Stomach (tissue), 9 donors: ENCODE data around the gene CRIP2. TPM values are rescaled to one million over a fixed set of nuclear protein-coding genes. Genes with fewer than 3 reads are reported as not detected.
A peak's percentile ranks its signal among the peaks of the same experiment; 100 is the strongest.

Source experiments
- DNase-seq, 2 donors: peaks; one replicate each; pipeline versions ENCODE4 v3.0.0 to v3.0.0-alpha.2; 2013 to 2019
- H3K27ac ChIP-seq, 5 donors: fragments of 200-600 bp in 4 of 5; sonication (generic) in 4 of 5; one replicate each; pipeline ENCODE4 v1.5.1; 2013 to 2019; ENCODE audit warnings: mild to moderate bottlenecking in 1 of 5, moderate library complexity in 1 of 5
- H3K27me3 ChIP-seq, 3 donors: fragments of 200-600 bp; sonication (generic); one replicate each; pipeline ENCODE4 v1.5.1; 2017 to 2019; ENCODE audit warnings: mixed run types in 1 of 3
- H3K36me3 ChIP-seq, 4 donors: fragments of 200-600 bp; sonication (generic); 1 replicate in 3 of 4; 2 replicates in 1 of 4; pipeline ENCODE4 v1.5.1; 2016 to 2019
- H3K4me1 ChIP-seq, 4 donors: fragments of 200-600 bp; sonication (generic); one replicate each; pipeline ENCODE4 v1.5.1; 2016 to 2019
- H3K4me3 ChIP-seq, 4 donors: fragments of 200-600 bp; sonication (generic) in 3 of 4; one replicate each; pipeline ENCODE4 v1.5.1; 2016 to 2019; ENCODE audit warnings: mild to moderate bottlenecking in 1 of 4
- H3K9me3 ChIP-seq, 4 donors: fragments of 200-600 bp; sonication (generic); one replicate each; pipeline ENCODE4 v1.5.1; 2016 to 2019
- CTCF ChIP-seq, 7 experiments: fragments of 450-650 bp in 4 of 7; fragments of 200-600 bp in 3 of 7; sonication (generic) in 3 of 7; IDR thresholded peaks; one replicate each; pipeline ENCODE4 v1.5.1; 2016 to 2019; ENCODE audit warnings: antibody characterized with exemption in 7 of 7, control low read depth in 2 of 7, mild to moderate bottlenecking in 1 of 7
- EP300 ChIP-seq: sonication (generic); formaldehyde crosslinking; IDR thresholded peaks from one replicate; pipeline ENCODE4 v1.6.1; 2017; ENCODE audit warnings: antibody characterized with exemption
- POLR2A ChIP-seq, 4 donors: fragments of 450-650 bp; IDR thresholded peaks; one replicate each; pipeline ENCODE4 v1.6.1; 2016; ENCODE audit warnings: antibody characterized with exemption in 4 of 4, control low read depth in 2 of 4, mild to moderate bottlenecking in 1 of 4, moderate library complexity in 1 of 4
- POLR2AphosphoS5 ChIP-seq, 3 donors: sonication (generic); formaldehyde crosslinking; IDR thresholded peaks; one replicate each; pipeline ENCODE4 v1.6.1; 2016; ENCODE audit warnings: antibody characterized with exemption in 3 of 3
- WGBS, 5 donors: extraction: QIAGEN DNeasy Blood & Tissue Kit in 3 of 5; methylation state at CpG; one replicate each; pipeline versions ENCODE4 v1.1.5 to v1.1.7; 2013 to 2018; 5-methylcytosine and 5-hydroxymethylcytosine counted together
- intact Hi-C: fragments of 100-400 bp; cut with DNase I; formaldehyde crosslinking; loops from one replicate; pipeline ENCODE4 v1.15.1; 2023; ENCODE audit warnings: low total_unique reads
- polyA plus RNA-seq, 3 donors: library from polyadenylated mRNA; stranded (reverse); fragments of 200-250 nt; gene quantifications; one replicate each; pipeline ENCODE4 v1.2.3, GENCODE V29; 2013
- total RNA-seq, 5 donors: library from RNA; depleted of rRNA; stranded (reverse); fragments of >200 nt; gene quantifications; one replicate each; pipeline versions ENCODE4 v1.1.0 to v1.2.3, GENCODE V29; 2014 to 2016
- donor health status: healthy with polysubstance abuse.
- donor health status: Bipolar disorder and iron deficiency.
- donor health status: healthy.

The CRIP2 gene
- total and polyA plus RNA-seq, 8 donors = 36.0 to 135 (median 74.5) TPM

GRCh38 chr14:105471297-105471821 is 3.3 kb upstream of the CRIP2 start:
- DNase-seq = peak in 1 of 2 donors; percentile 65
- H3K4me3 ChIP-seq = no peak overlapping the region
- TF ChIP-seq POLR2AphosphoS5 (IDR thresholded peaks at IDR 0.05) = no peak
- TF ChIP-seq EP300 = no peak
- TF ChIP-seq POLR2A (IDR thresholded peaks at IDR 0.05) = no peak
- TF ChIP-seq CTCF (IDR thresholded peaks at IDR 0.05) = no peak
- 53 to 68% (median 62%) methylated on average over 9 to 19 of the region's 19 CpGs for WGBS, 5 donors
- peaks cover 0 to 33% (median 0%) of the 10 kb centered on the region in 3 donors for H3K27me3 ChIP-seq
- peaks cover 9 to 47% (median 38%) of the 10 kb centered on the region in 4 donors for H3K36me3 ChIP-seq
- peak overlapping the region in 2 of 5 donors; percentile 84 to 90 for H3K27ac ChIP-seq
- H3K9me3 ChIP-seq = no peaks in the 10 kb centered on the region
- intact Hi-C loops = no loop called here
- H3K4me1 ChIP-seq = peaks cover 55 to 96% (median 85%) of the 10 kb centered on the region in 4 donors

GRCh38 chr14:105471823-105472485 is 2.7 kb upstream of the CRIP2 start:
- no peak for DNase-seq
- Histone ChIP-seq H3K27ac (peak overlapping the region in 4 of 5 donors; percentile 38 to 90 (median 80)), H3K4me3 (no peak overlapping the region), H3K9me3 (no peaks in the 10 kb centered on the region), H3K27me3 (peaks cover 0 to 39% (median 0%) of the 10 kb centered on the region in 3 donors), H3K4me1 (peaks cover 61 to 96% (median 87%) of the 10 kb centered on the region in 4 donors), H3K36me3 (peaks cover 5 to 41% (median 32%) of the 10 kb centered on the region in 4 donors)
- intact Hi-C loops = no loop called here
- TF ChIP-seq EP300 (no peak), POLR2AphosphoS5 (IDR thresholded peaks at IDR 0.05) (no peak), CTCF (IDR thresholded peaks at IDR 0.05) (no peak), POLR2A (IDR thresholded peaks at IDR 0.05) (no peak)
- 71 to 78% (median 76%) methylated on average over 3 to 8 of the region's 8 CpGs for WGBS, 5 donors

GRCh38 chr14:105472486-105472991 is 2.1 kb upstream of the CRIP2 start:
- DNase-seq = peak; percentile 58 to 71
- peaks cover 65 to 96% (median 87%) of the 10 kb centered on the region in 4 donors for H3K4me1 ChIP-seq
- peaks cover 5 to 35% (median 26%) of the 10 kb centered on the region in 4 donors for H3K36me3 ChIP-seq
- WGBS, 5 donors = 34 to 85% (median 36%) methylated on average over 5 to 12 of the region's 12 CpGs
- H3K27me3 ChIP-seq = peaks cover 0 to 43% (median 0%) of the 10 kb centered on the region in 3 donors
- intact Hi-C loops = no loop called here
- TF ChIP-seq POLR2A (IDR thresholded peaks at IDR 0.05) = no peak
- TF ChIP-seq CTCF (IDR thresholded peaks at IDR 0.05) = peak in 1 of 7 experiments; percentile 21
- H3K27ac ChIP-seq = peak overlapping the region; percentile 25 to 90 (median 77)
- peak overlapping the region in 1 of 4 donors; percentile 3 for H3K4me3 ChIP-seq
- H3K9me3 ChIP-seq = no peaks in the 10 kb centered on the region

- H3K27me3 ChIP-seq = peaks cover 0 to 49% (median 4%) of the 10 kb centered on the region in 3 donors
- H3K4me1 ChIP-seq = peaks cover 65 to 94% (median 86%) of the 10 kb centered on the region in 4 donors
- intact Hi-C loops = no loop called here
- H3K4me3 ChIP-seq = peak overlapping the region; percentile 61 to 86 (median 79)
- TF ChIP-seq CTCF (IDR thresholded peaks at IDR 0.05) = no peak
- TF ChIP-seq EP300 = no peak
- TF ChIP-seq POLR2AphosphoS5 (IDR thresholded peaks at IDR 0.05) = no peak
- no peak for TF ChIP-seq POLR2A (IDR thresholded peaks at IDR 0.05)
- peaks cover 5 to 30% (median 20%) of the 10 kb centered on the region in 4 donors for H3K36me3 ChIP-seq
- H3K9me3 ChIP-seq = no peaks in the 10 kb centered on the region
- WGBS, 5 donors = 10 to 22% (median 14%) methylated on average over 2 to 7 of the region's 7 CpGs
- peak in 1 of 2 donors; percentile 74 for DNase-seq
- H3K27ac ChIP-seq = peak overlapping the region; percentile 67 to 90 (median 77)
These were observed 1.5 kb upstream of the CRIP2 start for GRCh38 chr14:105473033-105473676.
